Heart left ventricle (tissue), 16 donors: ENCODE data around the gene CHAT. TPM values are rescaled to one million over a fixed set of nuclear protein-coding genes. Genes with fewer than 3 reads are reported as not detected.

Experiments used
- ATAC-seq, 4 donors: fragments of 200-7000 bp; cut with Tn5 transposase; one replicate each; pipeline ENCODE4 v1.9.1; 2020 to 2022; ENCODE audit warnings: moderate library complexity in 4 of 4, mild to moderate bottlenecking in 3 of 4, moderate number of reproducible peaks in 1 of 4
- DNase-seq, 5 donors: peaks; one replicate each; pipeline ENCODE4 v3.0.0-alpha.2; 2020
- H3K27ac ChIP-seq, 12 donors: fragments of 200-600 bp; sonication (generic) in 4 of 12; one replicate each; pipeline versions ENCODE4 v1.5.0 to v1.8.0; 2016 to 2022; ENCODE audit warnings: mild to moderate bottlenecking in 2 of 12
- H3K27me3 ChIP-seq, 9 donors: fragments of 200-600 bp; sonication (generic) in 2 of 9; one replicate each; pipeline versions ENCODE4 v1.5.1 to v1.8.0; 2016 to 2022; ENCODE audit warnings: mild to moderate bottlenecking in 3 of 9
- H3K36me3 ChIP-seq, 9 donors: fragments of 200-600 bp; sonication (generic) in 2 of 9; one replicate each; pipeline versions ENCODE4 v1.5.0 to v1.8.0; 2018 to 2022; ENCODE audit warnings: mild to moderate bottlenecking in 2 of 9
- H3K4me1 ChIP-seq, 12 donors: fragments of 200-600 bp; sonication (generic) in 4 of 12; one replicate each; pipeline versions ENCODE4 v1.5.0 to v1.8.0; 2016 to 2022; ENCODE audit warnings: mild to moderate bottlenecking in 3 of 12
- H3K4me3 ChIP-seq, 12 donors: fragments of 200-600 bp; sonication (generic) in 4 of 12; one replicate each; pipeline versions ENCODE4 v1.5.0 to v1.8.0; 2017 to 2022; ENCODE audit warnings: mild to moderate bottlenecking in 9 of 12, moderate library complexity in 4 of 12
- H3K9me3 ChIP-seq, 12 donors: fragments of 200-600 bp; sonication (generic) in 4 of 12; one replicate each; pipeline versions ENCODE4 v1.5.0 to v1.8.0; 2016 to 2022; ENCODE audit warnings: mild to moderate bottlenecking in 1 of 12
- POLR2A ChIP-seq, 2 donors: fragments of 450-650 bp; IDR thresholded peaks; one replicate each; pipeline ENCODE4 v1.6.1; 2017; ENCODE audit warnings: antibody characterized with exemption in 2 of 2, mild to moderate bottlenecking in 2 of 2, moderate library complexity in 2 of 2
- WGBS, 4 donors: extraction: QIAGEN DNeasy Blood & Tissue Kit in 2 of 4; methylation state at CpG; one replicate each; pipeline versions ENCODE4 v1.1.5 to v1.1.7; 2013 to 2018; 5-methylcytosine and 5-hydroxymethylcytosine counted together
- intact Hi-C, 10 donors: fragments of 100-400 bp; cut with DNase I; formaldehyde crosslinking; loops; one replicate each; pipeline versions ENCODE4 v1.11.1 to v1.14.2; 2022
- polyA plus RNA-seq, 2 donors: library from polyadenylated mRNA; stranded (reverse); fragments of 200-250 nt; gene quantifications; one replicate each; pipeline ENCODE4 v1.2.3, GENCODE V29; 2013
- total RNA-seq, 9 donors: library from RNA; depleted of rRNA in 2 of 9; stranded (reverse); fragments of >200 nt in 2 of 9; fragmentation: NEBNext Ultra II Directional in 3 of 9; extraction: Animal tissue kit (Norgen Biotek cat#: 25700) in 3 of 9; gene quantifications; one replicate each; pipeline versions ENCODE4 v1.1.0 to v1.2.4, GENCODE V29; 2016 to 2023
- TF ChIP-seq, protein P1 (sequence below), 12 donors: fragments of 200-600 bp; sonication (generic) in 4 of 12; IDR thresholded peaks; one replicate each; pipeline versions ENCODE4 v1.5.0 to v1.8.0; 2018 to 2022; ENCODE audit warnings: antibody characterized with exemption in 12 of 12, mild to moderate bottlenecking in 5 of 12
- donor health status: ischemic (EF 13 %, LVEDD 7.1; RV severe dilation, severe dysfunction).
- donor health status: healthy with polysubstance abuse.
- donor health status: DM: no; HTN: yes; CAD: no.
- donor health status: DM: no; HTN: no; CAD: no.
- donor health status: ischemic (EF 25% LVEDD 6.9; RV normal size, moderate dysfunction).
- donor health status: ischemic (EF 25% LVEDD 5.7; RV mildly dilated, moderate dysfunction).
- donor health status: healthy.
- donor health status: DM: yes; HTN: yes; CAD: no.
- donor health status: ischemic (EF 35%, LVEDD 5.7; RV mildly dilated, moderate dysfunction).
- donor health status: nonischemic (EF 11% LVEDD 7.7; RV severe dilation, severe dysfunction).
- donor health status: DM: yes; HTN: yes; CAD: no.
- donor health status: PGD.
- donor health status: ischemic (EF 29% LVEDD 5.4; RV normal size, mild dysfunction).
- donor health status: nonischemic (EF 23%, LVEDD 6.1; RV moderate dilation, normal function).

CHAT gene
- total and polyA plus RNA-seq, 11 donors = not detected

DNA sequence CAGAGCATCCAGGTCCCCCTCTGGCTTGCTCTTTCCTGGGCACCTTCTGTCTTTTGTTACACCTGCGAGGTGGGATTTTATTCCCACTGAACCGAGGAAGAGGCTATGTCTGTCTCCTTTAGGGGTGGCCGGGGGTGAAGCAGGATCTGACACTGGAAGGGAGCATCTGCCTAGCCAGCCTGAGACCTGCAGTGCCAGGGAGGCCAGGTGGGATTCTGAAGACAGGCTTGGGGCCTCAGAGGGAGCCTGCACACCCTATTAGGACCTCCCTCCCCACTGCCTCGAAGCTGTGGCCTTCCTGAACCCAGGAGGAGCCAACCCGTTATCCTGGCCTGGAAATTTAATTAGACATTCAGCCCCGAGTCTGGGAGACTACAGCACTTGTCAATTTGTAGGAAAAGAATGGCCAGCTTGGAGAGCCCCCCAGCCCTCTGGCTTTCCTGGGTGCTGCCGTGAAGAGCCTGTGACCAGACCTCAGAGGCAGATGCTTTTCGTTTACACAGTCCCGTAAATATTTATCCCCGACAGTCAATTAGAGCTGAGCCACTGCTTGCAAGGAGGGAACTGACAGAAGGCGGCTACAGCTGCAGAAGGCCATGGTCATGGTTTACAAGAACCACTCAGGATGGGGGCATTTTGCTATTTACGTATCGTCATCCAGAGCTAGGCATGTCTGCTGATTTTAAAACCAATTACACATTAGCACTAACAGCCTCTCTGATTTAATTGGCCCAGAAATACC is 19.7 kb downstream of the CHAT start:
- no peaks in the 10 kb centered on the region for H3K9me3 ChIP-seq
- peaks cover 0 to 14% (median 0%) of the 10 kb centered on the region in 9 donors for H3K27me3 ChIP-seq
- no peaks in the 10 kb centered on the region for H3K36me3 ChIP-seq
- no peak overlapping the region for H3K4me3 ChIP-seq
- ATAC-seq (no peak), DNase-seq (no peak)
- WGBS, 4 donors = 50 to 57% (median 52%) methylated on average over 12 to 13 of the region's 13 CpGs
- H3K4me1 ChIP-seq = no peaks in the 10 kb centered on the region
- H3K27ac ChIP-seq = no peak overlapping the region
- intact Hi-C loops = no loop called here
- TF ChIP-seq POLR2A (IDR thresholded peaks at IDR 0.05) = no peak
- TF ChIP-seq, protein P1, sequence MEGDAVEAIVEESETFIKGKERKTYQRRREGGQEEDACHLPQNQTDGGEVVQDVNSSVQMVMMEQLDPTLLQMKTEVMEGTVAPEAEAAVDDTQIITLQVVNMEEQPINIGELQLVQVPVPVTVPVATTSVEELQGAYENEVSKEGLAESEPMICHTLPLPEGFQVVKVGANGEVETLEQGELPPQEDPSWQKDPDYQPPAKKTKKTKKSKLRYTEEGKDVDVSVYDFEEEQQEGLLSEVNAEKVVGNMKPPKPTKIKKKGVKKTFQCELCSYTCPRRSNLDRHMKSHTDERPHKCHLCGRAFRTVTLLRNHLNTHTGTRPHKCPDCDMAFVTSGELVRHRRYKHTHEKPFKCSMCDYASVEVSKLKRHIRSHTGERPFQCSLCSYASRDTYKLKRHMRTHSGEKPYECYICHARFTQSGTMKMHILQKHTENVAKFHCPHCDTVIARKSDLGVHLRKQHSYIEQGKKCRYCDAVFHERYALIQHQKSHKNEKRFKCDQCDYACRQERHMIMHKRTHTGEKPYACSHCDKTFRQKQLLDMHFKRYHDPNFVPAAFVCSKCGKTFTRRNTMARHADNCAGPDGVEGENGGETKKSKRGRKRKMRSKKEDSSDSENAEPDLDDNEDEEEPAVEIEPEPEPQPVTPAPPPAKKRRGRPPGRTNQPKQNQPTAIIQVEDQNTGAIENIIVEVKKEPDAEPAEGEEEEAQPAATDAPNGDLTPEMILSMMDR (IDR thresholded peaks at IDR 0.05) = no peak

GRCh38 chr10:49634069-49634660 is 20.3 kb downstream of the CHAT start:
- 67 to 74% (median 71%) methylated on average over 8 of the region's 8 CpGs for WGBS, 4 donors
- TF ChIP-seq, protein P1 (IDR thresholded peaks at IDR 0.05) = no peak
- TF ChIP-seq POLR2A (IDR thresholded peaks at IDR 0.05) = no peak
- ATAC-seq (no peak), DNase-seq (peak in 1 of 5 donors; percentile 8)
- no peak overlapping the region for H3K27ac ChIP-seq
- H3K27me3 ChIP-seq = peaks cover 0 to 9% (median 0%) of the 10 kb centered on the region in 9 donors
- H3K4me3 ChIP-seq = no peak overlapping the region
- intact Hi-C loops = no loop called here
- H3K4me1 ChIP-seq = no peaks in the 10 kb centered on the region
- H3K36me3 ChIP-seq = no peaks in the 10 kb centered on the region
- H3K9me3 ChIP-seq = no peaks in the 10 kb centered on the region

- Histone ChIP-seq H3K27me3 (peaks cover 0 to 54% (median 16%) of the 10 kb centered on the region in 9 donors), H3K9me3 (no peaks in the 10 kb centered on the region), H3K4me3 (no peak overlapping the region), H3K27ac (no peak overlapping the region), H3K4me1 (no peaks in the 10 kb centered on the region), H3K36me3 (no peaks in the 10 kb centered on the region)
- TF ChIP-seq POLR2A (IDR thresholded peaks at IDR 0.05) = no peak
- 78 to 92% (median 88%) methylated on average over 3 of the region's 3 CpGs for WGBS, 4 donors
- ATAC-seq = no peak
- intact Hi-C loops = no loop called here
- no peak for DNase-seq
Measured at GRCh38 chr10:49642311-49642710, 28.5 kb downstream of the CHAT start.

DNA sequence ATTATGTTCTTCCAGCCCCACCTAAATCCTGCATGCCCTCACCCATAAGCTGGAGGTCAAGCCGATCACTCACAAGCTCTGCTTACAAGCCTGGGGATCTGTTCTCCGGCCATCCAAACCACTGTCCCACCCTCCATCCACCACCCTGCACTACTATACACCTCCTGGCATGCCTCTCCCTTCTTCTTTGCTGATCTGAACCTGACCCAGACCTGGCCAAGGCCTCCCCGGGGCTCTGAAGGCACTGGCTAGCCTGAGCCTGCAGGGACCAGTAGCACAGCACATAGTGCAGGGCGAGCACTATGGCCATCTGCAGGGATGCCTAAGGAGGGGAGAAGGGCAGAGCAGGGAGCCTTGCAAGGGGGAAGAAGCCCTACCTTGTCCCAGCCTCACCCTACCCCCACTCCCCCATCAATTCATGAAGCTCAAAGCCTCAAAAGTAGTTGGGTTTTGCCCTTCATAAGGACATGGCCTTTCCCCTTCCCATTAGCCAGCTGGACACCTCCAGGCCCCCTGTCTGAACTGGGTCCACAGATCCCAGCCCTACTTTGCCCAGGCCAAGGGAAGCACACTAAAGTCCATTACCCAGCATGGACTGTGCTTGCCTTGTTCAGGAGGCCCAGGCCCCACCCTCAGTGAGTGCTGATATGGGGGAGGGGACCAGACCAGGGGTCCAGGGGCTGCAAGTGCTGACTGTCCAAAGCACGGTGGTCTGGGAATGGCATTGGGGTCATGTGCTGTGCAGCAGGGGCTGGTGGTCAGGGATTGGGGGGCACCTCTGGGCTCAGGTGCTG is 29.6 kb downstream of the CHAT start:
- Histone ChIP-seq H3K4me1 (no peaks in the 10 kb centered on the region), H3K36me3 (no peaks in the 10 kb centered on the region), H3K27me3 (peaks cover 0 to 54% (median 16%) of the 10 kb centered on the region in 9 donors), H3K9me3 (no peaks in the 10 kb centered on the region), H3K4me3 (no peak overlapping the region), H3K27ac (no peak overlapping the region)
- WGBS, 4 donors = 77 to 86% (median 80%) methylated on average over 5 of the region's 5 CpGs
- DNase-seq = no peak
- no peak for TF ChIP-seq POLR2A (IDR thresholded peaks at IDR 0.05)
- TF ChIP-seq, protein P1 (IDR thresholded peaks at IDR 0.05) = no peak
- intact Hi-C loops = no loop called here
- no peak for ATAC-seq
